Measurements from ENCODE around the gene ADGRB3. TPM values are rescaled to one million over a fixed set of nuclear protein-coding genes. Genes with fewer than 3 reads are reported as not detected.

The ADGRB3 gene
- total RNA-seq, 1 experiment from 2014 or later, result not detected

DNA sequence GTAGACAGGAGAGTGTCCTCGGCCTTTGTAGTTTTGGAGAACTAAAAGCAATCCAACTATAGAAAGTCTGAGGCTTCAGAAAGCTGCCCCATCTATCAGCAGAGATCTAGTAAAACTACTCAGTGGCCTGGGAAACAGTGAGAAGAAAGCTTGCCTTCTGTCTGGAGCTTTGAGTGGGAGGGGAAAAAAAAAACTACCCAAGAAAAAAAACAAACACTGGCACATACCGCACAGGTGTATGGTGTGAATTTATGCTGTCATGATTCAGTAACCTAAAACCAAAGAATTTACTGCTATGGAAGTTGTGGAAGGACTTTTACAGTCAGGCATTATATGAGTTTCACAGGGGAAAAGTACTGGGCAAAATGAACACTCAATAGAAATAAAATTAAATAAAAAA, 280.5 kb downstream of the ADGRB3 start:
- intact Hi-C loops (cut with micrococcal nuclease), result no loop called here
- H3K27me3 Mint-ChIP-seq (ENCODE audit: insufficient read depth, unreplicated experiment), result peaks cover 58% of the 10 kb centered on the region
- H3K27ac Mint-ChIP-seq (ENCODE audit: low read depth, unreplicated experiment), result no peak overlapping the region
- no peak overlapping the region for H3K4me3 Mint-ChIP-seq (ENCODE audit: unreplicated experiment)
- TF ChIP-seq, protein P1, sequence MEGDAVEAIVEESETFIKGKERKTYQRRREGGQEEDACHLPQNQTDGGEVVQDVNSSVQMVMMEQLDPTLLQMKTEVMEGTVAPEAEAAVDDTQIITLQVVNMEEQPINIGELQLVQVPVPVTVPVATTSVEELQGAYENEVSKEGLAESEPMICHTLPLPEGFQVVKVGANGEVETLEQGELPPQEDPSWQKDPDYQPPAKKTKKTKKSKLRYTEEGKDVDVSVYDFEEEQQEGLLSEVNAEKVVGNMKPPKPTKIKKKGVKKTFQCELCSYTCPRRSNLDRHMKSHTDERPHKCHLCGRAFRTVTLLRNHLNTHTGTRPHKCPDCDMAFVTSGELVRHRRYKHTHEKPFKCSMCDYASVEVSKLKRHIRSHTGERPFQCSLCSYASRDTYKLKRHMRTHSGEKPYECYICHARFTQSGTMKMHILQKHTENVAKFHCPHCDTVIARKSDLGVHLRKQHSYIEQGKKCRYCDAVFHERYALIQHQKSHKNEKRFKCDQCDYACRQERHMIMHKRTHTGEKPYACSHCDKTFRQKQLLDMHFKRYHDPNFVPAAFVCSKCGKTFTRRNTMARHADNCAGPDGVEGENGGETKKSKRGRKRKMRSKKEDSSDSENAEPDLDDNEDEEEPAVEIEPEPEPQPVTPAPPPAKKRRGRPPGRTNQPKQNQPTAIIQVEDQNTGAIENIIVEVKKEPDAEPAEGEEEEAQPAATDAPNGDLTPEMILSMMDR (IDR thresholded peaks at IDR 0.05; ENCODE audit: unreplicated experiment), result no peak
- no peaks in the 10 kb centered on the region for H3K4me1 Mint-ChIP-seq (ENCODE audit: insufficient read depth, unreplicated experiment)
- BruUV-seq (replicated peaks), result no TSS peak
- no peak for DNase-seq (ENCODE audit: unreplicated experiment)
- H3K9me3 Mint-ChIP-seq (ENCODE audit: unreplicated experiment), result no peaks in the 10 kb centered on the region
- CTCF ChIA-PET, result no interaction called here
- POLR2A ChIA-PET, result no interaction called here
- H3K36me3 Mint-ChIP-seq (ENCODE audit: insufficient read depth, unreplicated experiment), result no peaks in the 10 kb centered on the region

GRCh38 chr6:68919537-68919936, 284.5 kb downstream of the ADGRB3 start:
- no peak for DNase-seq (ENCODE audit: unreplicated experiment)
- intact Hi-C loops (cut with micrococcal nuclease), result no loop called here
- H3K4me1 Mint-ChIP-seq (ENCODE audit: insufficient read depth, unreplicated experiment), result no peaks in the 10 kb centered on the region
- no peaks in the 10 kb centered on the region for H3K9me3 Mint-ChIP-seq (ENCODE audit: unreplicated experiment)
- ChIA-PET POLR2A (no interaction called here), CTCF (no interaction called here)
- peaks cover 97% of the 10 kb centered on the region for H3K27me3 Mint-ChIP-seq (ENCODE audit: insufficient read depth, unreplicated experiment)
- TF ChIP-seq, protein P1 (IDR thresholded peaks at IDR 0.05; ENCODE audit: unreplicated experiment), result no peak
- H3K36me3 Mint-ChIP-seq (ENCODE audit: insufficient read depth, unreplicated experiment), result no peaks in the 10 kb centered on the region
- no peak overlapping the region for H3K27ac Mint-ChIP-seq (ENCODE audit: low read depth, unreplicated experiment)
- BruUV-seq (replicated peaks), result no TSS peak
- no peak overlapping the region for H3K4me3 Mint-ChIP-seq (ENCODE audit: unreplicated experiment)

GRCh38 chr6:68941345-68941744, 306.3 kb downstream of the ADGRB3 start:
- no TSS peak for BruUV-seq (replicated peaks)
- no peaks in the 10 kb centered on the region for H3K9me3 Mint-ChIP-seq (ENCODE audit: unreplicated experiment)
- ChIA-PET POLR2A (no interaction called here), CTCF (no interaction called here)
- peaks cover 63% of the 10 kb centered on the region for H3K27me3 Mint-ChIP-seq (ENCODE audit: insufficient read depth, unreplicated experiment)
- no peak overlapping the region for H3K27ac Mint-ChIP-seq (ENCODE audit: low read depth, unreplicated experiment)
- H3K4me1 Mint-ChIP-seq (ENCODE audit: insufficient read depth, unreplicated experiment), result no peaks in the 10 kb centered on the region
- intact Hi-C loops (cut with micrococcal nuclease), result no loop called here
- no peak overlapping the region for H3K4me3 Mint-ChIP-seq (ENCODE audit: unreplicated experiment)
- H3K36me3 Mint-ChIP-seq (ENCODE audit: insufficient read depth, unreplicated experiment), result no peaks in the 10 kb centered on the region
- TF ChIP-seq, protein P1 (IDR thresholded peaks at IDR 0.05; ENCODE audit: unreplicated experiment), result no peak
- no peak for DNase-seq (ENCODE audit: unreplicated experiment)

DNA sequence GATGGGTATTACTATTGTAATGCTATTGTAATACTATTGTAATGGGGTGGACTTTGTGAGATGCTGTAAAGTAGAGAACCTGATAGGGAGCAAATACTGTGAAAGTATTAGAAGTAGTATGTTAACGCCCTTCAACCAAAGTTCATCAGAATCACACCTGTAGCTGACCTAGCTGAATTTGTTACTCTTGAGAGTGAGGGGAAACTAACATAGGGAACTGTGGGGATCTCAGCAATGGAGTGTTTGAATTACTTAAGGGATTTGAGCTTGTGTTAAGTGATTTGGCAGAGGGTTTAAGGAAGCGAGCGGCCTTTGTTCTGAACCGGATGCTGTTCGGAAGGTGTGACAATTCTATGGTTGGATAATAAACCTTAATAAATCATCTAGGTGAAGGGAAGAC, 312.6 kb downstream of the ADGRB3 start:
- no peak for DNase-seq (ENCODE audit: unreplicated experiment)
- TF ChIP-seq, protein P1 (IDR thresholded peaks at IDR 0.05; ENCODE audit: unreplicated experiment), result no peak
- H3K27ac Mint-ChIP-seq (ENCODE audit: low read depth, unreplicated experiment), result no peak overlapping the region
- CTCF ChIA-PET, result interaction anchor here (0.8 kb wide), 1 partner anchor 261 kb away, joined by 3 read pairs; no protein-coding TSS in a partner anchor
- intact Hi-C loops (cut with micrococcal nuclease), result no loop called here
- no peaks in the 10 kb centered on the region for H3K9me3 Mint-ChIP-seq (ENCODE audit: unreplicated experiment)
- no peaks in the 10 kb centered on the region for H3K36me3 Mint-ChIP-seq (ENCODE audit: insufficient read depth, unreplicated experiment)
- H3K4me3 Mint-ChIP-seq (ENCODE audit: unreplicated experiment), result no peak overlapping the region
- peaks cover 75% of the 10 kb centered on the region for H3K27me3 Mint-ChIP-seq (ENCODE audit: insufficient read depth, unreplicated experiment)
- BruUV-seq (replicated peaks), result no TSS peak
- H3K4me1 Mint-ChIP-seq (ENCODE audit: insufficient read depth, unreplicated experiment), result no peaks in the 10 kb centered on the region
- POLR2A ChIA-PET, result no interaction called here
